ENCODE results near the gene ACSM6. TPM values are rescaled to one million over a fixed set of nuclear protein-coding genes. Genes with fewer than 3 reads are reported as not detected.

The ACSM6 gene
- total RNA-seq, 4 donors from 2014 or later, result 1.2 TPM; not detected in 3

DNA sequence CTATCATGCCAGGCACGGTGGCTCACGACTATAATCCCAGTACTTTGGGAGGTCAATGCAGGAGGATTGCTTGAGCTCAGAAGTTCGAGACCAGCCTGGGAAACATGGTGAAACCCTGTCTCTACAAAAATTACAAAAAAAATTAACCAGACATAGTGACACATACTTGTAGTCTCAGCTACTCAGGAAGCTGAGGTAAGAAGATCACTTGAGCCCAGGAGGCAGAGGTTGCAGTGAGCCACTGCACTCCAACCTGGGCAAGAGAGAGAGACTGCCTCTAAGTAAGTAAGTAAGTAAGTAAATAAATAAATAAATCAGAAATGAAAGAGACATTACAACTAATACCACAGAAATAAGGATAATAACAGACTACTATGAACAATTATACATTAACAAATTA lies 60.6 kb downstream of the ACSM6 start:
- no peak overlapping the region for H3K27ac ChIP-seq

DNA sequence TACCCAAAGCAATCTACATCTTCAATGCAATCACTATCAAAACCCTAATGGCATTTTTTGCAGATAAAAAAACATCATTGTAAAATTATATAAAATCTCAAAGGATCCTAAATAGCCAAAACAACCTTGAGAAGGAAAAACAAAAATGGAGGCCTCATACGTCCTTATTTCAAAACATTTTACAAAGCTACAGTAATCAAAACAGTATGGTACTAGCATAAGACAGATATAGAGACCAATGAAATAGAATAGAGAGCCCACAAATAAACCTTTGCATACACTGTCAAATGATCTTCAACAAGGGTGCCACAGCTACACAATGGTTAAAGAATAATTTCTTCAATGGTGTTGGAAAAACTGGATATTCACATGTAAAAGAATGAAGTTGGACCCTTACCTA lies 62.2 kb downstream of the ACSM6 start:
- no peak for TF ChIP-seq POLR2AphosphoS5 (IDR thresholded peaks at IDR 0.05)
- TF ChIP-seq EP300 (IDR thresholded peaks at IDR 0.05), result no peak
- TF ChIP-seq POLR2A (IDR thresholded peaks at IDR 0.05), result no peak
- TF ChIP-seq, protein P1, sequence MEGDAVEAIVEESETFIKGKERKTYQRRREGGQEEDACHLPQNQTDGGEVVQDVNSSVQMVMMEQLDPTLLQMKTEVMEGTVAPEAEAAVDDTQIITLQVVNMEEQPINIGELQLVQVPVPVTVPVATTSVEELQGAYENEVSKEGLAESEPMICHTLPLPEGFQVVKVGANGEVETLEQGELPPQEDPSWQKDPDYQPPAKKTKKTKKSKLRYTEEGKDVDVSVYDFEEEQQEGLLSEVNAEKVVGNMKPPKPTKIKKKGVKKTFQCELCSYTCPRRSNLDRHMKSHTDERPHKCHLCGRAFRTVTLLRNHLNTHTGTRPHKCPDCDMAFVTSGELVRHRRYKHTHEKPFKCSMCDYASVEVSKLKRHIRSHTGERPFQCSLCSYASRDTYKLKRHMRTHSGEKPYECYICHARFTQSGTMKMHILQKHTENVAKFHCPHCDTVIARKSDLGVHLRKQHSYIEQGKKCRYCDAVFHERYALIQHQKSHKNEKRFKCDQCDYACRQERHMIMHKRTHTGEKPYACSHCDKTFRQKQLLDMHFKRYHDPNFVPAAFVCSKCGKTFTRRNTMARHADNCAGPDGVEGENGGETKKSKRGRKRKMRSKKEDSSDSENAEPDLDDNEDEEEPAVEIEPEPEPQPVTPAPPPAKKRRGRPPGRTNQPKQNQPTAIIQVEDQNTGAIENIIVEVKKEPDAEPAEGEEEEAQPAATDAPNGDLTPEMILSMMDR (IDR thresholded peaks at IDR 0.05), result no peak
- Histone ChIP-seq H3K4me1 (peaks cover 0 to 15% (median 11%) of the 10 kb centered on the region in 3 donors), H3K36me3 (peaks cover 0 to 30% of the 10 kb centered on the region in 2 donors), H3K27me3 (no peaks in the 10 kb centered on the region), H3K27ac (no peak overlapping the region), H3K4me3 (no peak overlapping the region), H3K9me3 (peaks cover 0 to 6% (median 0%) of the 10 kb centered on the region in 3 donors)
- ATAC-seq, result no peak
- WGBS, 2 donors (ENCODE audit: low coverage in 1 of 2), result 89% methylated on average over 1 of the region's 1 CpG

More for the DNA sequence above, 60.6 kb downstream of the ACSM6 start:
- no peak overlapping the region for H3K4me3 ChIP-seq
- no peak for ATAC-seq
- no peak for TF ChIP-seq EP300 (IDR thresholded peaks at IDR 0.05)
- no peak for TF ChIP-seq POLR2AphosphoS5 (IDR thresholded peaks at IDR 0.05)
- TF ChIP-seq, protein P1 (IDR thresholded peaks at IDR 0.05), result no peak
- no peak for TF ChIP-seq POLR2A (IDR thresholded peaks at IDR 0.05)
- peaks cover 0 to 3% (median 0%) of the 10 kb centered on the region in 3 donors for H3K4me1 ChIP-seq
- H3K36me3 ChIP-seq, result peaks cover 0 to 16% of the 10 kb centered on the region in 2 donors
- H3K9me3 ChIP-seq, result peaks cover 0 to 6% (median 0%) of the 10 kb centered on the region in 3 donors
- no peaks in the 10 kb centered on the region for H3K27me3 ChIP-seq
- WGBS, 2 donors (ENCODE audit: low coverage in 1 of 2), result 78 to 91% methylated on average over 3 of the region's 3 CpGs

DNA sequence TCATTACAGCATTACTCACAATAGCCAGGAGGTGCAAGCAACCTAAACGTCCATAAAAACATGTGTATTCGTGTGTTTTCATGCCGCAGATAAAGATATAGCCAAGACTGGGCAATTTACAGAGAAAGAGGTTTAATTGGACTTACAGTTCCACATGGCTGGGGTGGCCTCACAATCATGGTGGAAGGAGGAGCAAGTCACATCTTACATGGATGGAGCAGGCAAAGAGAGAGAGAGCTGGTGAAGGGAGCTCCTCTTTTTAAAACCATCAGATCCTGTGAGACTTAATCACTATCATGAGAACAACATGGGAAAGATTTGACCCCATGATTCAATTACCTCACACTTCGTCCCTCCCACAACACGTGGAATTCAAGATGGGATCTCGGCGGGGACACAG lies 63.8 kb downstream of the ACSM6 start:
- Histone ChIP-seq H3K36me3 (peaks cover 0 to 30% of the 10 kb centered on the region in 2 donors), H3K4me1 (peaks cover 0 to 16% (median 12%) of the 10 kb centered on the region in 3 donors), H3K27me3 (no peaks in the 10 kb centered on the region), H3K27ac (no peak overlapping the region), H3K9me3 (peaks cover 0 to 6% (median 0%) of the 10 kb centered on the region in 3 donors), H3K4me3 (no peak overlapping the region)
- no peak for ATAC-seq
- TF ChIP-seq POLR2A (IDR thresholded peaks at IDR 0.05) (no peak), EP300 (IDR thresholded peaks at IDR 0.05) (no peak), POLR2AphosphoS5 (IDR thresholded peaks at IDR 0.05) (no peak)
- TF ChIP-seq, protein P1 (IDR thresholded peaks at IDR 0.05), result no peak
- 92 to 93% methylated on average over 4 to 7 of the region's 7 CpGs for WGBS, 2 donors (ENCODE audit: low coverage in 1 of 2)

DNA sequence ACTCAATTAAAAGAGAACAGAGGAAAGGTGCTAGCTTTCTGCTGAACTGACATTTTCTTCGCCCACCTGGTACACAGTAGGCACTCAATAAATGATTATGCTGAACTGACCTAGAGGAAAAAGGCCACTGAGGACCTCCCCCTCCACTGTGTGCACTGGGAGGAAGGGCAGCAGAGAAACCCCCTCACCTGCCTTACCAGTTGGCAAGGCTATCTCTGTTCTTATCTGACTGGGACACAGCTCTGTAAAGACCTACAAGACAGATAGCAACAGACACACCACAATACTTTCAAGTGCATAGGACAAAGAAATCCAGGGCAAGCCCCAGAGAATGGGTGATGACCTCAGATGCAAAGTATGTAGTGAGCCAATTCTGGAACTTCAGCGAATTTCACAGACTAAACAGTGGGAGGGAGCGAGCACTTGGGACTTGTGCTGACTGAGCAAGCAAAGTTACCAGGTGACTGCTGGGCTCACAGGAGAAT lies 66.4 kb downstream of the ACSM6 start:
- Histone ChIP-seq H3K4me3 (no peak overlapping the region), H3K9me3 (peaks cover 0 to 6% (median 0%) of the 10 kb centered on the region in 3 donors), H3K27me3 (no peaks in the 10 kb centered on the region), H3K36me3 (peaks cover 0 to 45% of the 10 kb centered on the region in 2 donors), H3K4me1 (peaks cover 0 to 16% (median 12%) of the 10 kb centered on the region in 3 donors), H3K27ac (peak overlapping the region in 3 of 4 donors; percentile 38 to 64 (median 40))
- peak; percentile 73 for ATAC-seq
- 58% methylated on average over 2 of the region's 3 CpGs; no CpG with 5 or more reads in 1 of the 2 donors for WGBS, 2 donors (ENCODE audit: low coverage in 1 of 2)
- TF ChIP-seq POLR2A (IDR thresholded peaks at IDR 0.05) (no peak), EP300 (IDR thresholded peaks at IDR 0.05) (no peak), POLR2AphosphoS5 (IDR thresholded peaks at IDR 0.05) (peak; percentile 8)
- TF ChIP-seq, protein P1 (IDR thresholded peaks at IDR 0.05), result no peak
